Spleen (tissue), 7 donors: ENCODE measurements around the gene RYR2.
"Not testable (repeated sequence)": the region's sequence is repeated elsewhere in the genome, so short reads cannot be mapped to it uniquely, and the experiment has no call there.

Experiments
- CTCF ChIP-seq, 11 experiments: fragments of 200-600 bp in 7 of 11; fragments of 450-650 bp in 4 of 11; sonication (generic) in 4 of 11; IDR thresholded peaks in 8 of 11; conservative IDR thresholded peaks in 3 of 11; 1 replicate in 7 of 11; 2 replicates in 4 of 11; pipeline versions ENCODE4 v1.4.0 to v1.8.0; 2016 to 2021; ENCODE audit warnings: antibody characterized with exemption in 11 of 11, inconsistent platforms in 4 of 11, mild to moderate bottlenecking in 1 of 11
- POLR2A ChIP-seq, 3 donors: fragments of 450-650 bp; IDR thresholded peaks; one replicate each; pipeline ENCODE4 v1.5.1; 2017; ENCODE audit warnings: antibody characterized with exemption in 3 of 3, mild to moderate bottlenecking in 1 of 3
- POLR2AphosphoS5 ChIP-seq, 3 donors: sonication (generic); formaldehyde crosslinking; IDR thresholded peaks; one replicate each; pipeline ENCODE4 v1.5.1; 2017; ENCODE audit warnings: antibody characterized with exemption in 3 of 3
- donor health status: DM: no; HTN: no; CAD: no; lungs with moderate emphysema.
- donor health status: DM: no; HTN: no; CAD: no.
- donor health status: DM: no; HTN: no; CAD: no.

GRCh38 chr1:237127301-237127700 is 85.3 kb downstream of the RYR2 start:
- not testable (repeated sequence) for TF ChIP-seq POLR2A (IDR thresholded peaks at IDR 0.05); POLR2AphosphoS5 (IDR thresholded peaks at IDR 0.05); CTCF (IDR thresholded peaks at IDR 0.05 in 8 of 11, conservative IDR thresholded peaks at IDR 0.05 in 3 of 11)
